CD4-positive, alpha-beta T cell treated with Interferon gamma for 1 hour (primary cell): ENCODE results near the gene COL12A1.

ENCODE experiments used
- DNase-seq: peaks from one replicate; pipeline ENCODE4 v3.0.0-alpha.2; 2020

The COL12A1 gene

DNA sequence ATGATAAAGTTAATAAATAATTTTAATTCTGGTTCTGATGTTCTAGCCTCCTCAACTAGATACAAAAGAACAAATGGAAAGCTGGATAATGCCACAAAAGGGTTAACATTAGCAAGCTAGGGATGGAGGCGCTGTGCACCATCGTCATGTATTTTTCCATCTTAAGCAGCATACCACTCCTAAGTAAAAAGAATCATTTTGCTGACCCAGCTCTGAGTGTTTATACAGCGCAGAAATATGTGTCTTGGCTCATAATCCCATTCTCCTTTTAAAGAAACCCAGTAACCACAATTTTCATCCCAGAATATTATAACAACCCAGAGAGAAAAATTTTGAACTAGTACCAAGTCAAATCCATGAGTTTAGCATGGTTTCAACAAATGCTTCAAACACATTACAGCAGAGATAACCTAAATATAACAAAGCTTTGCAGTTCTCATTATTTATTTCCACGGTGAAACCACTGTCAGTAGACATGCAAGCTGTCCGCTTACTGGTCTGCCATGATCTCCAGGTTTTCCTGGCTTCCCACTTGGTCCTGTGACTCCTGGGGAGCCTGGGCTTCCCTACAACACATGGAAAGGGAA lies 111.1 kb downstream of the COL12A1 start:
- no peak for DNase-seq

DNA sequence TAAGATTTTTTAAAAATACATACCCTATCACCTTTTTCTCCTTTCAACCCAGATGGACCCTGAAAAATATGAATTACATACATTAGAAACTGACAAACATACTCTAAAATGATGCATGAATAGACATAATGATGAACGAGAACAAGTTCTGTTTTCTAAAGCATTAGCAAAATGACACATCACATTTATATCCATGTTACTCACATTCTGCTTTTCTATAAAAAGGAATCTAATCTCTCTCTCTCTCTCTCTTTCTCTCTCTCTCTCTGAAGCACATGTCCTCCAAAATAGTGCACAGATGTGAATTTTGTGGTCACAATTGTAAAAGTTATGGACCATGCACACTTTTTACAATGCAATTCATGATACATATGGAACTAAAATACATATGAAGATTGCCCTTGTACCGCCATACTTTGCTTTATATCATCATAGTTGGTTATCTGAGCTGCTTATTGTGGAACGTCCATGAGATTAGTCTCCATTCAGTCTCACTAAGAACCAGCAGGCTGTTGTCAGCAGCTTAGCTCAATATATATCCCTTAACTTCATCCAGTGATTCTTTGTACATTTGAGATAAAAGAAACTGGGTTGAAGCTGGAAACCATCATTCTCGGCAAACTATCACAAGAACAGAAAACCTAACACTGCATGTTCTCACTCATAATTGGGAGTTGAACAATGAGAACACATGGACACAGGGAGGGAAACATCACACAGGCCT lies 114.2 kb downstream of the COL12A1 start:
- no peak for DNase-seq

DNA sequence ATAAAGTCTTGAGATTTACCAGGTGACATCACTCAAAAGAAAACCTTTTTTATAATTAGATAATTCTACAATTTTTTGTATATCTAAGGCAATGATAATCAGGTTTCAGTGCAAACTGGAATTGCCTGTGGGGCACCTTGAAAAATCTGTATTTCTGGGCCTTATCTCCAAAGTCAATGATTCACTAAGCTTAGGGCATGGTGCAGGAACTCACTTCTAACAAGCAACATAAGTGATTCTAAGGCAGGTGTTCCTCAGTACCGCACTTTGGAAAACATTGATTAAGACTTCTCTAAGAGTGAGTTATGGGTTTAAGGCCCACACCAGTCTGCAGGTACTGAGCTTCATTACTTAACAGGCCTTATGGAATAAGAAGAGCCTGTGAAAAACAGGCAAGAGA lies 115.3 kb downstream of the COL12A1 start:
- DNase-seq: no peak

DNA sequence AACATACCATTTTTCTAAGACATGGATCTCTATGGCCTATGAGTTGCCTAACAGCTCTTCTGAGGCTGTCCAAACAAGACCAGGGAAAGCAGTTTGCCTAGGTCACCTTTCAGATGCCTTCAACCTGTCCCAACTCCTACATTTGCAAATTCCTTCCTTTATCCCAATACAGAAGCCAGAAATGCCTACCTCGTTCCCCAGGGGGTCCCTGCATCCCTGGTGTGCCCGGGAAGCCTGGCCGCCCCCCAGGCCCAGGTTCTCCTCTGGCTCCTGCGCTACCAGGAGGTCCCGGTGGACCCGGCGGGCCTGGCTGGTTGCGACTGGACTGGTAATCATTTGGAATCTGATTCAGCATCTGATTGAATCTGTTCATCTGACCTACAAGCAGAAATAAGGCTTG lies 115.9 kb downstream of the COL12A1 start:
- DNase-seq: no peak

DNA sequence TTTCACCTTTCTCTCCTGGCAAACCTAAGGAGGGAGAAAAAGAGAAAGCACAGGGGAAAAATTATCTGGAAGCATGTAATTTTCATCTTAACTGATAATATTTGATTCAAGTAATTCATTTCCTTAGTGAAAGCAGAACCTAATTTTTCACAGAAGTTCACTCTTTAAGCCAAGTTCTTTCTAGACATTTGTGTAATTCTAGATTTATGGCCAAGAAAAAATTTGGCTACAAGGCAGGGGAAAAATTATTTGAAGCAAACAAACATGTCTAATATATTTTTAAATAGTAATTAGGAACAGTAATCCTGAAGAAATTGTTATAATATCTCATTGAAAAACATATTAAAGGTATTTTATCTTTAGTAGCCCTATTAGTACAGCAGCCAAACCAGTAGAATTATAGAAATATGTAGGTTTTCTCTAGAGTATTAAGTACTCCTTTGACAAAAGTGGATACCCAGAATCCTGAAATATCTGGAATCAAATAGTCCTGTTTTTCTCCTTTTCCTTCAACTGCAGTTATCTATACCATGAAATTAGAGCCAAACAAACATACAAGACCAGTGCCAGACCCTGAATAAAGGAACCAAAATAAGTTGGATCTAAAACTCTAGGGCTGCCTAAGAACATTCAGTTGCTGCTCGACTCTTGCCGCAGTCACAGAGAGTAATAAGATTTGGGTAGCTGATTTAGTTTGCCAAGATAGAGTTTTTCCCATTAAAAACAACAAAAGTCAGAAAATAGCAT lies 116.5 kb downstream of the COL12A1 start:
- DNase-seq: no peak

DNA sequence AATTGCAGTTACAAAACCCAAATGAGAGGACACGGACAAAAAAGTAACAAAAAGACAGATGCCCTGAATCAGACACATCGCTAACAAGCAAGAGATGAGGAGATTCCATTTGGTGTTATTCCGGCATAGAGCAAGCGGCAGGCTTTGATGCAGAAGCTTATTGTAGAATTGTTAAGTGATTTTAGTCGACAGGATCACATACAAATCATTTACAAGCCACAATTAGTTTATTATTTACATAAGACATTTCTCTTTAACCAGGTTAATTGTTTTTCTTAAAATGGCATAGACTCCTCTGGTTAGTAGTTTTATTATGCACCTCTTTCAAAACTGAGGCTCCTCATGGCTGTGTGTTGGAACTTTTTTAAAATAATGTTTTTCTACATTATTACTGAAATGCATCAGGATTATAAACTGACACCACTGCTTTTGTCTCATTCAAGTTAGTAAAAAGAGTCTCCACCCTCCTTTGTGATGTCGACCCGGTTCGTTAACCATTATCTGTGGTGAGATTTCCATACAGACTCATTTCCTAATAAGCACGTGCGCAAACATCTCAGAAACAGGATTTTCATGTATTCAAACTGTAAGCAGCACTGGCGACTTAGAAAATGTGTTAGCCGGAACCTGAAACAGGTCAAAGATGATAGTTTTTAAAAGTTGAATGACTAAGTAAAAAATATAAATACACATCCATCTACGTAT lies 119.8 kb downstream of the COL12A1 start:
- DNase-seq: no peak

DNA sequence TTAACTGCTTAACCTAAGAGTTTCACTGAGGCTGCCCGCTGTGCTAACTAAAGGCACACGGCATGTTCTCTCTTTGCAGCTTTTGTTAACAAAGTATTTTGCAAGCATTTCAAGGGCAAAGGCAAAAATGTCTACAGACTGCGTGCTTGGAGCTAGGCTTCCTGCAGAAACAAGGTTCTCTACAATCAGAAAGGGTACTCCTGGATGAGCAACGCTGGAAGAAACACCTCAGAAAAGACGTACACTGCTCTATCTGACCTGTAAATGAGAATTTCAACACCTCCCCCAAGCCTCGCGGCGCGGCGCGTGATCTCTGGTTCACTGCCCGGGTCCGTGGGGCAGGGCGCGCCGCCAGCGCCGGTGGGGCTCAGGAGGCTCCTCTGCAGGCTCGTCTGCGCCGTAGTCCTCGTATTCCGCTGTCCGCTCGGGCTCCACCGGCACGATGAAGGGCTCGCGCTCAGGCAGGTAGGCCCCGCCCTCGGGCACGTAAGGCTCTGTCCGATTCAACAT lies 120.9 kb downstream of the COL12A1 start:
- DNase-seq: no peak

DNA sequence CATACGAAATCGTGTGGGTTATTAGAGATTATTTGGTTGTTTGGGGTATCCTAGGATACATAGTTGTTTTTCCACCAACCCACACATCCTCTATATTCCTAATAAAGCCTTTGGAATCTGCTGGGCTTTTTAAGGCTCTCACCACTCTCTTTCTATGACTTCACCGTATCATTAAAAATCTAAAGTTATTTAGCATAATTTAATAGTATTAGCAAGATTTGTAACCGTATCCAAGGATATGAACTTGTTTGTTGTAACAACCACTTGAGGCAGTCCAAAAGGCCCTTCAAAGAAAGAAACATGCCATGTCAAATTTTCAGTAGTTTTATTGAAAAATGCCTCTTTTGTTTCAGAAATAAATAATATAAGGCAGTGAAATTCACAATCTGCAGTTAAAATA lies 121.8 kb downstream of the COL12A1 start:
- no peak for DNase-seq

DNA sequence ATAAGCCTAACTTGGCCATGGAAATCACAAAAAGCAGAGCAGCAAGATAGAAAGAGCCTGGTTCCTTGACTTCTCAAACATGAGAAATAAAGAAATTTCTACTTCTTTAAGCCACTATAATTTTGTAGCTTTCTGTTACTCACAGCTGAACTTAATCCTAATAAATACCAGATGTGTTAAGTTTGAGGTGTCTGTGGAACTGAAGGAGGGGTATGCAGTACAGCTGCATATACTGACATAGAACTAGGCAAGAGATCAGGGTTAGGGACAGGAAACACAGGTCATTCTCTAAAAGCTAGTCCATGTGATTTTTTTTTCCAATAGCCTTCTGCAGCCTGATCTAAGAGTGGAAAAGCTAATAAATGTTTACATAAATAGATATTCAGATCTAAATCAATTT lies 123.9 kb downstream of the COL12A1 start:
- DNase-seq: no peak

DNA sequence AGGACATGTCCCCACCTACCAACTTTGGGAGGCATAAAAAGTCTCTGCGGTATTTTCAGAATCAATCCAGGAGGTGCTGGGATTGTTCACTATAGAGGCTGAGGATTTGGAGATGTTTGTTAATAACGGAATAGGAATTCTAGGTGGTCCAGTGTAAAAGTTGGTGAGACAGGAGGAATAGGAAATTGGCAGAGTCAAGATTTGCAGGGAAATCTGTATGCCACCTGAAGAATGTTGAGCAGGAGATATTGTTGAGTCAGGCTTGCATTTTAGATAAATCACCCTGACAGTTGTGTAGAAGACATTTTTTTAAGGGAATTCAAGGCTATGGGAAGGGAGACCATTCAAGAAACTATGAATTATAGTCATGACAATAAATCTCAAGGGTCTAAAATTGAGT lies 124.8 kb downstream of the COL12A1 start:
- DNase-seq: no peak

DNA sequence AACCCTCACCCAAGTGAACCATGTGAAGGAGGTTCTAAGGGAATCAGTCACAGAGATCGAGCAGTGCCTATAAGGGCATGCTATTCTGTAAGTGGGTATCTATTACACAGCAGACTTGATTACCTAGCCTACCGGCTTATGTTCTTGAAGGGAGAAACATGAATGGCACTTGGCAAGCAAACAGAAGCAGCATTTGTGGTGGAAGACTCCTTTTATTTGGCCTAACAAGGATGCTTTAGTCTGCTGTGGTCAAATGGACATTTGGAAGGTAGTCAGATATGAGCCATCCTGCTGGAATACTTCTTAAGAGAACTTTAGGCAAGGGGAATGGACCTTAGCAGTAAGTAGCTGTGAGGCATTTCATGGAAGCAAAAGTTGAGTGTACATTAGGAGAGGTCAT lies 126.3 kb downstream of the COL12A1 start:
- no peak for DNase-seq

DNA sequence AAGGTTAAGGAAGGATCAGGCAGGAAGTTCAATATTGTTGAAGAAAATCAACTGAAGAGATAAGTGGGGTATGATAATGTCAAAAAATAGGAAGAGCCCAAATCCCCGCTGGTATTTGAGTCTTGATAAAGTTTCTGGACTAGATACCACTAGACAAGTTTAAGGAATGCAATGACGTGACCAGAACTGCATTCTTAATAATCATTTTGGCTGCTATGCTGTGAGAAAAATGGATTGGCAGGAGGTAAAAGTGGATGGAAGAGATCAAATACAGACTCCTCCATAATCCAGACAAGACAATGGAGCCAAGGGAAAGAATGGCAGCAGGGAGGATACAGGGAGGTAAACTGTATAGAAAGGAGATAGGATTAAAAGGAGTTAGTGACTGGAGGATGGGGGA lies 128.2 kb downstream of the COL12A1 start:
- DNase-seq: no peak

DNA sequence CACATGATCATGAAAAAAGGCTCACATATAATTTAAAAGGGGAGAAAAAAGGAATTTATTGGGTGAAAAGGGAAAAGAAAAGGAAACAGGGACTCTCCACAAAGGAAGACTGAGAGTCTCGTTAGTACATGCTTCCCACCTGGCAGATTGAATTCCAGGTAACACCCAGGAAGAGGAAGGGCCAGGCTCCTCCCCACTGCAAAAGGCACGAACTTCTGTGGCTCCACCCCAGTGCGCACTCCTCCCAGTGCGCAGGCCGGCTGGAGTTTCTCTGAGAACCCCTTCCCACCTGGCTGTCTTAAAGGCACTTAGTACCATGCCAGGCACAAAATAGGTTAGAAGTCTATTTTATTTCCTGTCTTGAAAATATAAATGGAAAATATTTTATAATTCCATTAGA lies 129.8 kb downstream of the COL12A1 start:
- no peak for DNase-seq

DNA sequence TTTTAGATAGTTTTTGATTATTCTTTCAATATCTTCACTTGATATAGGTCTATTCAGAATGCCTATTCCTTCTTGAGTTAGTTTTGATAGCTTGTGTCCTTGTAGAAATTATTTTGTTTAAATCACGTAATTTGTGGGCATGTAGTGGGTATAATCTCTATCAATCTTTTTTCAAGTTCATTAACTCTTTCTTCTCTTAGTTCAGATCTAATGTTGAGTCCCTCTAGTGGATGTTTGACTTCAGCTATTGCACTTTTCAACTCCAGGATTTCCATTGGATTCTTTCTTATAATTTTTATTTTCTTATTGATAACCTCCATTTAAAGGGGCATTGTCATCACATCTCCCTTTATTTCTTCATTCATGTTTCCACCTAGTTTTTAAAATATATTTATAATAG lies 135.6 kb downstream of the COL12A1 start:
- DNase-seq: no peak

DNA sequence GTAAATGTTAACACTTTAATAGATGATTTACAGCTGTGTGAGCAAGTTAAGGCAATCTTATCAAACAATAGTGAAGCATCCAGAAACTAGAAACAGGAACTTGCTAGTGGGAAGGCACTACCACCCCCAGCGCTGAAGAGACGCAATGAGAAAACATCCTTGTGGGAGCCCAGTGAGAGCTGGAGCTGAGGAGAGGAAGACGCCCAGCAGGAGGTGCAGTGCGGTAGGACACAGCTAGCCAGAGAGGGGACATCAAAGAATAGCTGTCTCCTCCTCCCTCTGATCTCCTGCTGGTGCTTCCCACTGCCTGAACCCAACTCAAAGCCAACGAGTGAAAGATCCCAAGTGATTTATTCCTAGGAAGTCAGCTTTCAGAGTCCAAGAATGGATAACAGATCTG lies 140.3 kb downstream of the COL12A1 start:
- DNase-seq: no peak

DNA sequence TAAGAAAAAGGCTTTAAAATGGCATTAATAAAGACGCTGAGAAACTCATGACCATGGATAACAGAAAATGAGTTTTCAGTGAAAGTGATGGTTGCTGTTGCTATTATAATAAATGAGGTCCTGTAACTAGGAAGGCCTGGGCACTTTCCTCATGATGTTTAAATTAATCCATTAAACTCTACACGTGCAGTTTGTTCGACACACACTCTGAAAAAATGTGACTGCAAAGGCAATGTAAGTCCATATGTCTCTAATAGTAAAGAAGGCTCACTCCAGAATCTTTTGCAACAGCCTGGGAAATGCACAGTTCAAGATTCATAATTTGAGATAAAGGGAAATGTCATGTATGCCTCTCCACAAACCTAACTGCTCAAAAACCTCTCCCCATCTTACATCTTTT lies 153.4 kb downstream of the COL12A1 start:
- DNase-seq: no peak

DNA sequence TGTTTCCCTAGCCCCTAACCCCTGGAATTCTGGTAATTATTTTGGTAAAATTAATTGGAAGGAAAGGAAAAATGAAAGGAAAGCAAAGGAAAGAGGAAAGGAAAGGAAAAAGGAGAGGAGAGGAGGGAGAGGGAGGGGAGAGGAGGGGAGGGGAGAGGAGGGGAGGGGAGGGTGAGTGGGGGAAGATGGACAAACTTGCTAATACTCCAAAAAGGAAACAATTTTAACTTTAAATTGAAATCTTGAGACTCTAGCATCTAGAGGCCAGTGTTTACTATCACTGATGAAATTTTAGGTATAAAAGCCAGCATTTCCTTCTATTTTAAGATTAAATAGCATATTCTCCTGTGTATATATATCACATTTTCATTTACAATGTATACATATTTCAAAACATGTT lies 156.5 kb downstream of the COL12A1 start:
- DNase-seq: no peak

DNA sequence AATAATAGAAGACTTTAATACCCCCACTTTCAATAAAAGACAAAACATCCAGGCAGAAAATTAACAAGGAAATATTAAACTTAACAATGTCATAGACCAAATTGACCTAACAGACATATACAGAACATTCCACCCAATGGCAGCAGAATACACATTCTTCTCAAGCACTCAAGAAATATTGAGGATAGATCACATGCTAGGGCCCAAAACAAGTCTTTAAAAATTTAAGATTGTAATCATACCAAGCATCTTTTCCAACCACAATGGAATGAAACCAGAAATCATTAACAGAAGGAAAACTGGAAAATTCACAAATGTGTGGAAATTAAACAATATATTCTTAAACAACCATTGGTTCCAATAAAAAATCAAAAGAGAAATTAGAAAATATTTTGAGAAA lies 161.0 kb downstream of the COL12A1 start:
- no peak for DNase-seq

DNA sequence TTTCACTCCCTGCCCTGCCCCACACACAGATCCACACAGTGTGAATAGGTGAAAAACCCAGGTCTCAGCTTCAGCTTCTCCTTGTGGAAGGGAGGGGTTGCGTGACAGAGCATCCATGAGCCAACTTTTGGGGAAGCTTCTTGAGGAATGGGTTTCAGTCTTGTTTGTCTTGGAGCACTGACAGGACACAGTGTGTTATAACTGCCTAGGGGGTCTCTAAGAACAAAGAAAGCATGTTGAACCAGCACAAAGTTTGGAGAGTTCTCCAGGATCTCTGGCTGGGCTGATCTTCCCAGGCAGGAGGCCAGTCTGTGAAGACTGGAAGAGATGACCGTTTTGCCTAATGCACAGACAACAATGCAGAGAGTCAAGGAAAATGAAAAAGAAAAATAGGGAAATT lies 164.5 kb downstream of the COL12A1 start:
- DNase-seq: no peak
